OCI-LY7 (cell line): Measurements from ENCODE around the gene COPZ2. TPM values are rescaled to one million over a fixed set of nuclear protein-coding genes. Genes with fewer than 3 reads are reported as not detected.

ENCODE experiments used
- BruUV-seq: library from RNA; stranded (reverse); fragments of 400-500 nt; replicated peaks from 2 replicates; lab custom pipeline; 2021; lab: Mats Ljungman, UMichigan
- CTCF ChIA-PET: fragments of 300-600 bp; sonication (Branson Sonifier 250); formaldehyde crosslinking; loops from one replicate; lab custom pipeline; 2022; ENCODE audit warnings: antibody characterized with exemption; ENCODE audit not compliant: unreplicated experiment; lab: Charles Lee
- POLR2A ChIA-PET: fragments of 300-600 bp; sonication (Branson Sonifier 250); formaldehyde crosslinking; loops from one replicate; lab custom pipeline; 2022; ENCODE audit warnings: antibody characterized with exemption; lab: Charles Lee
- DNase-seq: peaks from one replicate; pipeline ENCODE4 v3.0.0-alpha.2; 2015; ENCODE audit warnings: low spot score
- H2AFZ ChIP-seq: fragments of 200-600 bp; sonication (generic), shearing (Covaris generic); 2 replicates; pipeline ENCODE4 v1.6.1; 2014; ENCODE audit warnings: mild to moderate bottlenecking, antibody characterized with exemption, low read length, moderate library complexity
- H3K27ac ChIP-seq: fragments of 200-600 bp; sonication (generic); 2 replicates; pipeline ENCODE4 v1.5.1; 2014; ENCODE audit warnings: mixed run types, low read depth, mild to moderate bottlenecking, moderate library complexity, low read length, inconsistent platforms; ENCODE audit not compliant: poor library complexity, severe bottlenecking
- H3K36me3 ChIP-seq: fragments of 200-600 bp; sonication (generic); 2 replicates; pipeline ENCODE4 v1.6.1; 2014; ENCODE audit warnings: mild to moderate bottlenecking, antibody characterized with exemption, low read length, moderate library complexity, mixed read lengths; ENCODE audit not compliant: insufficient read depth
- H3K4me1 ChIP-seq: fragments of 200-600 bp; sonication (generic); 2 replicates; pipeline ENCODE4 v1.5.1; 2014; ENCODE audit warnings: mild to moderate bottlenecking, low read length; ENCODE audit not compliant: insufficient read depth, poor library complexity, severe bottlenecking
- H3K4me2 ChIP-seq: fragments of 200-600 bp; sonication (generic); 2 replicates; pipeline ENCODE4 v1.6.1; 2014; ENCODE audit warnings: mild to moderate bottlenecking, low read length
- H3K4me3 ChIP-seq: fragments of 200-600 bp; sonication (generic); 2 replicates; pipeline ENCODE4 v1.5.1; 2014; ENCODE audit warnings: mild to moderate bottlenecking, low read depth, low read length; ENCODE audit not compliant: poor library complexity, severe bottlenecking
- H3K79me2 ChIP-seq: fragments of 200-600 bp; sonication (generic); 2 replicates; pipeline ENCODE4 v1.6.1; 2016; ENCODE audit warnings: low read depth, mild to moderate bottlenecking, low read length, moderate library complexity, mixed read lengths; ENCODE audit not compliant: insufficient read depth
- H3K9me2 ChIP-seq: fragments of 200-600 bp; sonication (generic); 2 replicates; pipeline ENCODE4 v1.6.1; 2016; ENCODE audit warnings: mild to moderate bottlenecking, low read length, mixed read lengths; ENCODE audit not compliant: insufficient read depth
- H3K9me3 ChIP-seq: fragments of 200-600 bp; sonication (generic); 2 replicates; pipeline ENCODE4 v1.6.1; 2014; ENCODE audit warnings: mild to moderate bottlenecking, mixed run types, low read length, mixed read lengths
- H4K20me1 ChIP-seq: fragments of 200-600 bp; sonication (generic); 2 replicates; pipeline ENCODE4 v1.6.1; 2014; ENCODE audit warnings: mild to moderate bottlenecking, antibody characterized with exemption, low read length, moderate library complexity, mixed read lengths; ENCODE audit not compliant: insufficient read depth
- EZH2phosphoT487 ChIP-seq: fragments of 200-600 bp; sonication (generic); IDR thresholded peaks from 2 replicates; pipeline ENCODE4 v1.6.1; 2018; ENCODE audit warnings: low read depth, borderline replicate concordance, mild to moderate bottlenecking, mixed run types, antibody characterized with exemption, low read length, moderate library complexity, mixed read lengths
- intact Hi-C: fragments of 100-400 bp; cut with micrococcal nuclease; formaldehyde crosslinking; loops from one replicate; pipeline ENCODE4 v1.10.0; 2022; ENCODE audit not compliant: unreplicated experiment
- total RNA-seq, 2 experiments: library from RNA; depleted of rRNA in 1 of 2; stranded (reverse); fragments of >200 nt in 1 of 2; shearing (Covaris generic) in 1 of 2; gene quantifications; 2 replicates each; pipeline ENCODE4 v1.2.3, GENCODE V29; 2014 to 2022
- TF ChIP-seq, protein P1 (sequence below): fragments of 200-600 bp; sonication (generic); conservative IDR thresholded peaks from 2 replicates; pipeline ENCODE4 v1.5.1; 2014; ENCODE audit warnings: mild to moderate bottlenecking, antibody characterized with exemption, low read length, moderate library complexity, mixed read lengths

Gene COPZ2
- total RNA-seq, 2 experiments from 2014 or later: 1.2 to 1.7 TPM

DNA sequence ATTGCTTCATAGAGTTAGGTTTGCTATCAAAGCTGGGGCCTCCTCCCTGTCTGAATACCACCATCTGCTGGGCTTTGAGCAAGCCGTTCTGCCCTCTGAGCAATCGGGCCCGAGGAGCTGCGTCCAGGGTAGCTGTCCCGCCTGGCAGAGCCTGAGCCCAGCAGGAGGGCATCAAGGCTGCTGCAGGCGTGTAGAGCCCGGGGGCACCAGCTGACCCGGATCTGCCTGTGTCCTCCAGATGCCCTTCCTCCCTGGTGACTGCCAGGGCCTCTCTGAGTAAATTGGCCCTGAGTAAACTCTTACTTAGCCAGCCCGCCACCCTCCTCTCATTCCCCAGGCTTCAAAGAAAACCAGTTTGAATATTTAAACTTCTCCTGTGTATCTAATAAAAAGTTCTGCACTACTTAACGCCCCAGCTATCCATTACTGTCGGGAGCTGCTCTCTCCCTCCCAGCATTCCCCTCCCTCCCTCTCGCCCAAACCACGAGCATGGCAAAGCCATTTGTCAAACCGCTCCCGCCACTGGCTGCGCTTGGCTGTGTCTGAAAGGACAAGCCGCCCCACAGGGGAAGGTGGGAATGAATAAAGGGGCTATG lies 50.3 kb downstream of the COPZ2 start:
- peaks cover 31% of the 10 kb centered on the region for H3K36me3 ChIP-seq
- POLR2A ChIA-PET: interaction anchor here (0.6 to 1.1 kb wide), 2 partner anchors 15 to 368 kb away, joined by 3 to 4 read pairs; no protein-coding TSS in a partner anchor
- H2AFZ ChIP-seq: no peak overlapping the region
- intact Hi-C loops: no loop called here
- TF ChIP-seq, protein P1, sequence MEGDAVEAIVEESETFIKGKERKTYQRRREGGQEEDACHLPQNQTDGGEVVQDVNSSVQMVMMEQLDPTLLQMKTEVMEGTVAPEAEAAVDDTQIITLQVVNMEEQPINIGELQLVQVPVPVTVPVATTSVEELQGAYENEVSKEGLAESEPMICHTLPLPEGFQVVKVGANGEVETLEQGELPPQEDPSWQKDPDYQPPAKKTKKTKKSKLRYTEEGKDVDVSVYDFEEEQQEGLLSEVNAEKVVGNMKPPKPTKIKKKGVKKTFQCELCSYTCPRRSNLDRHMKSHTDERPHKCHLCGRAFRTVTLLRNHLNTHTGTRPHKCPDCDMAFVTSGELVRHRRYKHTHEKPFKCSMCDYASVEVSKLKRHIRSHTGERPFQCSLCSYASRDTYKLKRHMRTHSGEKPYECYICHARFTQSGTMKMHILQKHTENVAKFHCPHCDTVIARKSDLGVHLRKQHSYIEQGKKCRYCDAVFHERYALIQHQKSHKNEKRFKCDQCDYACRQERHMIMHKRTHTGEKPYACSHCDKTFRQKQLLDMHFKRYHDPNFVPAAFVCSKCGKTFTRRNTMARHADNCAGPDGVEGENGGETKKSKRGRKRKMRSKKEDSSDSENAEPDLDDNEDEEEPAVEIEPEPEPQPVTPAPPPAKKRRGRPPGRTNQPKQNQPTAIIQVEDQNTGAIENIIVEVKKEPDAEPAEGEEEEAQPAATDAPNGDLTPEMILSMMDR: no peak
- no peak for TF ChIP-seq EZH2phosphoT487
- H3K4me3 ChIP-seq: no peak overlapping the region
- CTCF ChIA-PET: no interaction called here
- H3K27ac ChIP-seq: no peak overlapping the region
- H3K9me3 ChIP-seq: no peaks in the 10 kb centered on the region
- DNase-seq: no peak
- H3K4me2 ChIP-seq: no peak overlapping the region
- H4K20me1 ChIP-seq: no peaks in the 10 kb centered on the region
- no peaks in the 10 kb centered on the region for H3K4me1 ChIP-seq
- no peaks in the 10 kb centered on the region for H3K79me2 ChIP-seq
- BruUV-seq: no TSS peak
- no peaks in the 10 kb centered on the region for H3K9me2 ChIP-seq

DNA sequence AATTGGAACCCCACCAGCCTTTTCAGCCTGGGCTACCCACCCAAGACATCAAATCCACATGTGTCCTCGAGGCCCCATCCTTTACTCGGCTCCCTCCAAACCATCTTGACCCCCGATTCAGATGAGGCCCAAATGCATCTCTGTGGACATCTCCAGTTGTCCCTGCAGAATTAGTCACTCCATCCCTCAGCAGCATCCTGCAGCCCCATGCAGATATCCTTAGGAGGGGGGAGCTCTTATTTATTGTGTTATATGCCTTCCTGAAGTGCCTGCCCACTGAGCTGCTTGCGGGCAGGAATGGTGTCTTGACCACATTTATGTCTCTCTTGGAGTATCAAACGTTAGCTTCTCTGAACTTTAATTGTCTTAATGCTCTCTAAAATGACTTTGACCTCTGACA lies 51.1 kb downstream of the COPZ2 start:
- H3K27ac ChIP-seq: no peak overlapping the region
- H4K20me1 ChIP-seq: no peaks in the 10 kb centered on the region
- TF ChIP-seq, protein P1: no peak
- no peak for TF ChIP-seq EZH2phosphoT487
- H3K4me2 ChIP-seq: no peak overlapping the region
- no TSS peak for BruUV-seq
- H3K9me3 ChIP-seq: no peaks in the 10 kb centered on the region
- no peak overlapping the region for H3K4me3 ChIP-seq
- H3K79me2 ChIP-seq: no peaks in the 10 kb centered on the region
- no peaks in the 10 kb centered on the region for H3K9me2 ChIP-seq
- H3K36me3 ChIP-seq: peaks cover 39% of the 10 kb centered on the region
- H3K4me1 ChIP-seq: no peaks in the 10 kb centered on the region
- POLR2A ChIA-PET: interaction anchor here (1.1 kb wide), 1 partner anchor 14 kb away, joined by 3 read pairs; no protein-coding TSS in a partner anchor
- intact Hi-C loops: no loop called here
- no peak overlapping the region for H2AFZ ChIP-seq
- CTCF ChIA-PET: no interaction called here
- DNase-seq: no peak

DNA sequence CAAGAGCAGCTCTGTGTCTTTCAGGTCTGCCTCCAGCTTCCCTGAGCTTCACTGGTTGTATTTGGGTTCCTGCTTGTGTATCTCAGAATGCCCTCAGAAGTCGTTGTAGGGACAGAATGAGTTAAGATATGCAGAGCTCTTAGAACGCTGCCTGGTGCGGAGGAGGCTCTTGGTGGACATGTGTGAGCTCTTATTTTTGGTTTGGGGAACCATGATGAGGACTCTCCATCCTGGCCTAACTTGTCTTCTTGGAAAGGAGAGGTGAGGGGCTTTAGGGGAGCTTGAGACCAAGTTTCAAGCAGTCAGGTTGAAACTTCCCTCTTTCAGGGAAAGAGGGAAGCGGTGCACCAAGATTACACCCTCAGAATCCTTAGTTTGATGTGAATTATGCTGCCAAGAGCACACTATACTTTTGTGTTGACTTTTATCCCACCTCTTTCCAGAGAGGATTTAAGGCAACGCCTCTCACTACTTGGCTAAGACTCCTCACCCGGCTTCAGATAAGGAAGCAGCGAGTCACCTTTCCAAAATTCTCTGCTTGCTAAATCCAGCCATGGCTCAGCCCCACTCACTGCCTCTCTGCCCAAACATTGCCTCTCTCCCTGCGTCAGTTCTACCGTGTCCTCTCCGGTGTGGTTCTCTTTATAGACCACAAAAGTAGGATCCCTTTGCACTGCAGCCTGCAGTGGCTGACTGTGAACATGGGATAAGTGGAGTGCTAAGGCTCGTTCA lies 53.9 kb downstream of the COPZ2 start:
- H3K79me2 ChIP-seq: no peaks in the 10 kb centered on the region
- no peak overlapping the region for H3K27ac ChIP-seq
- H4K20me1 ChIP-seq: no peaks in the 10 kb centered on the region
- no peaks in the 10 kb centered on the region for H3K4me1 ChIP-seq
- H3K4me3 ChIP-seq: no peak overlapping the region
- no peak overlapping the region for H2AFZ ChIP-seq
- no peaks in the 10 kb centered on the region for H3K9me3 ChIP-seq
- intact Hi-C loops: no loop called here
- H3K9me2 ChIP-seq: no peaks in the 10 kb centered on the region
- peaks cover 68% of the 10 kb centered on the region for H3K36me3 ChIP-seq
- BruUV-seq: no TSS peak
- ChIA-PET POLR2A (no interaction called here), CTCF (interaction anchor here (1.1 kb wide), 1 partner anchor 13 kb away, joined by 4 read pairs; the partner anchor contains the start of gene CDK5RAP3)
- DNase-seq: no peak
- no peak overlapping the region for H3K4me2 ChIP-seq
- TF ChIP-seq, protein P1: no peak
- TF ChIP-seq EZH2phosphoT487: no peak
